CD14-positive monocyte (primary cell): ENCODE results near the gene MED8. TPM values are rescaled to one million over a fixed set of nuclear protein-coding genes. Genes with fewer than 3 reads are reported as not detected.

Source experiments
- DNase-seq, 3 donors: peaks; one replicate each; pipeline ENCODE4 v3.0.0-alpha.2; 2011 to 2022
- H2AFZ ChIP-seq: 2 replicates; pipeline ENCODE4 v1.6.0; 2012; ENCODE audit warnings: mild to moderate bottlenecking, low read depth, low read length, inconsistent platforms; ENCODE audit not compliant: insufficient read depth, poor library complexity, severe bottlenecking
- H3K27ac ChIP-seq, 2 donors: 1 replicate in 1 of 2; 2 replicates in 1 of 2; pipeline ENCODE4 v1.5.1; 2012 to 2013; ENCODE audit warnings: low read length in 2 of 2, control low read depth in 1 of 2, inconsistent platforms in 1 of 2, low read depth in 1 of 2, mild to moderate bottlenecking in 1 of 2
- H3K27me3 ChIP-seq, 2 donors: one replicate each; pipeline versions ENCODE4 v1.6.0 to v1.6.1; 2011 to 2013; ENCODE audit warnings: low read length in 2 of 2; ENCODE audit not compliant: control insufficient read depth in 2 of 2, insufficient read depth in 2 of 2
- H3K36me3 ChIP-seq, 2 donors: replicated peaks in 1 of 2; 1 replicate in 1 of 2; 2 replicates in 1 of 2; pipeline versions ENCODE4 v1.5.1 to v1.6.1; 2012 to 2013; ENCODE audit warnings: low read length in 2 of 2, control low read depth in 1 of 2, inconsistent platforms in 1 of 2, mild to moderate bottlenecking in 1 of 2; ENCODE audit not compliant: insufficient read depth in 2 of 2, control insufficient read depth in 1 of 2
- H3K4me1 ChIP-seq, 2 donors: 1 replicate in 1 of 2; 2 replicates in 1 of 2; pipeline versions ENCODE4 v1.5.1 to v1.6.1; 2012 to 2013; ENCODE audit warnings: low read length in 2 of 2, control low read depth in 1 of 2, inconsistent platforms in 1 of 2, mild to moderate bottlenecking in 1 of 2, moderate library complexity in 1 of 2; ENCODE audit not compliant: insufficient read depth in 2 of 2, control insufficient read depth in 1 of 2
- H3K4me2 ChIP-seq: replicated peaks from 2 replicates; pipeline ENCODE3; 2012; ENCODE audit warnings: low read length, moderate library complexity, mild to moderate bottlenecking; ENCODE audit not compliant: poor library complexity, severe bottlenecking; ENCODE audit errors: extremely low read depth
- H3K4me3 ChIP-seq, 3 experiments: fragments of 200-600 bp in 1 of 3; sonication (generic) in 1 of 3; replicated peaks in 1 of 3; 1 replicate in 2 of 3; 2 replicates in 1 of 3; pipeline ENCODE4 v1.5.1; 2011 to 2013; ENCODE audit warnings: low read length in 3 of 3, mild to moderate bottlenecking in 3 of 3, control low read depth in 2 of 3, low read depth in 2 of 3, inconsistent platforms in 1 of 3, moderate library complexity in 1 of 3
- H3K79me2 ChIP-seq: 2 replicates; pipeline ENCODE4 v1.6.0; 2012; ENCODE audit warnings: mild to moderate bottlenecking, control low read depth, inconsistent platforms, low read length, moderate library complexity; ENCODE audit not compliant: insufficient read depth
- H3K9ac ChIP-seq: 2 replicates; pipeline ENCODE4 v1.6.0; 2017; ENCODE audit warnings: low read length, mild to moderate bottlenecking; ENCODE audit not compliant: insufficient read depth, poor library complexity, severe bottlenecking
- H3K9me3 ChIP-seq, 2 donors: replicated peaks in 1 of 2; 1 replicate in 1 of 2; 2 replicates in 1 of 2; pipeline versions ENCODE4 v1.5.1 to v1.6.1; 2012 to 2013; ENCODE audit warnings: low read length in 2 of 2, control low read depth in 1 of 2; ENCODE audit not compliant: control insufficient read depth in 1 of 2, insufficient read depth in 1 of 2
- H4K20me1 ChIP-seq: 2 replicates; pipeline ENCODE4 v1.6.0; 2012; ENCODE audit warnings: mild to moderate bottlenecking, low read length, control low read depth, moderate library complexity; ENCODE audit not compliant: insufficient read depth
- H3K27ac Mint-ChIP-seq, 7 donors: one replicate each; pipeline ENCODE4 v1.8.0; 2020; ENCODE audit warnings: mild to moderate bottlenecking in 7 of 7, mixed read lengths in 7 of 7, moderate library complexity in 6 of 7, inconsistent platforms in 2 of 7
- H3K27me3 Mint-ChIP-seq, 3 donors: one replicate each; pipeline ENCODE4 v1.8.0; 2021 to 2022; ENCODE audit warnings: low read depth in 3 of 3, mild to moderate bottlenecking in 3 of 3, mixed read lengths in 3 of 3, moderate library complexity in 3 of 3, inconsistent platforms in 1 of 3
- H3K36me3 Mint-ChIP-seq, 2 donors: one replicate each; pipeline ENCODE4 v1.8.0; 2020; ENCODE audit warnings: mixed read lengths in 2 of 2, inconsistent platforms in 1 of 2, mild to moderate bottlenecking in 1 of 2
- H3K4me1 Mint-ChIP-seq: one replicate; pipeline ENCODE4 v1.8.0; 2020; ENCODE audit warnings: mild to moderate bottlenecking, mixed read lengths
- H3K4me3 Mint-ChIP-seq, 2 donors: one replicate each; pipeline ENCODE4 v1.8.0; 2020; ENCODE audit warnings: mild to moderate bottlenecking in 2 of 2, mixed read lengths in 2 of 2, moderate library complexity in 1 of 2
- H3K9me3 Mint-ChIP-seq, 7 donors: one replicate each; pipeline ENCODE4 v1.8.0; 2020 to 2022; ENCODE audit warnings: mixed read lengths in 7 of 7, mild to moderate bottlenecking in 6 of 7, moderate library complexity in 6 of 7, inconsistent platforms in 2 of 7
- CTCF ChIP-seq: fragments of 200-600 bp; IDR thresholded peaks from one replicate; pipeline ENCODE4 v1.8.0; 2022; ENCODE audit warnings: antibody characterized with exemption, mild to moderate bottlenecking
- WGBS: methylation state at CpG from one replicate; pipeline ENCODE4 v1.1.5; 2013; ENCODE audit warnings: missing lambda C conversion rate; ENCODE audit not compliant: insufficient coverage; 5-methylcytosine and 5-hydroxymethylcytosine counted together
- intact Hi-C, 2 donors: fragments of 100-400 bp; cut with micrococcal nuclease; formaldehyde crosslinking; loops; one replicate each; pipeline versions ENCODE4 v1.15.0 to v1.15.1; 2023
- polyA plus RNA-seq, 3 donors: library from polyadenylated mRNA; depleted of rRNA in 1 of 3; unstranded in 2 of 3; stranded (reverse) in 1 of 3; fragments of 300-500 nt in 2 of 3; fragments of >200 nt in 1 of 3; fragmentation: Illumina TruSeq in 2 of 3; gene quantifications; 1 replicate in 2 of 3; 2 replicates in 1 of 3; pipeline ENCODE4 v1.2.3, GENCODE V29; 2012 to 2021

MED8 gene
- polyA plus RNA-seq, 3 donors, result 16.6 to 41.8 (median 40.7) TPM

GRCh38 chr1:43426221-43426620, 36.6 kb upstream of the MED8 start:
- WGBS, result 94% methylated on average over 11 of the region's 11 CpGs
- H3K36me3 ChIP-seq, result peaks cover 96 to 99% of the 10 kb centered on the region in 2 donors
- peaks cover 85 to 95% of the 10 kb centered on the region in 2 donors for H3K36me3 Mint-ChIP-seq
- intact Hi-C loops, result no loop called here
- H2AFZ ChIP-seq, result no peak overlapping the region
- no peaks in the 10 kb centered on the region for H3K9me3 ChIP-seq
- H3K9ac ChIP-seq, result no peak overlapping the region
- no peak for TF ChIP-seq CTCF
- no peak overlapping the region for H3K4me3 ChIP-seq
- H4K20me1 ChIP-seq, result no peaks in the 10 kb centered on the region
- H3K27me3 Mint-ChIP-seq, result peaks cover 0 to 4% (median 0%) of the 10 kb centered on the region in 3 donors
- peaks cover 0 to 3% (median 0%) of the 10 kb centered on the region in 7 donors for H3K9me3 Mint-ChIP-seq
- H3K4me1 ChIP-seq, result no peaks in the 10 kb centered on the region
- no peak overlapping the region for H3K27ac ChIP-seq
- H3K4me3 Mint-ChIP-seq, result no peak overlapping the region
- no peak overlapping the region for H3K4me2 ChIP-seq
- no peaks in the 10 kb centered on the region for H3K79me2 ChIP-seq
- H3K27me3 ChIP-seq, result no peaks in the 10 kb centered on the region
- no peaks in the 10 kb centered on the region for H3K4me1 Mint-ChIP-seq
- H3K27ac Mint-ChIP-seq, result peak overlapping the region in 1 of 7 donors; percentile 1
- DNase-seq, result no peak

GRCh38 chr1:43425045-43425444, 35.4 kb upstream of the MED8 start:
- H3K79me2 ChIP-seq, result no peaks in the 10 kb centered on the region
- peaks cover 0 to 4% (median 0%) of the 10 kb centered on the region in 3 donors for H3K27me3 Mint-ChIP-seq
- no peak for DNase-seq
- no peak for TF ChIP-seq CTCF
- peak overlapping the region in 1 of 7 donors; percentile 17 for H3K27ac Mint-ChIP-seq
- no peaks in the 10 kb centered on the region for H4K20me1 ChIP-seq
- no peak overlapping the region for H3K27ac ChIP-seq
- H3K4me3 Mint-ChIP-seq, result no peak overlapping the region
- no peak overlapping the region for H3K4me3 ChIP-seq
- no peaks in the 10 kb centered on the region for H3K27me3 ChIP-seq
- intact Hi-C loops, result no loop called here
- H3K9ac ChIP-seq, result no peak overlapping the region
- peaks cover 0 to 3% (median 0%) of the 10 kb centered on the region in 7 donors for H3K9me3 Mint-ChIP-seq
- peaks cover 96 to 99% of the 10 kb centered on the region in 2 donors for H3K36me3 ChIP-seq
- H3K9me3 ChIP-seq, result no peaks in the 10 kb centered on the region
- no peak overlapping the region for H2AFZ ChIP-seq
- peaks cover 73 to 95% of the 10 kb centered on the region in 2 donors for H3K36me3 Mint-ChIP-seq
- no peaks in the 10 kb centered on the region for H3K4me1 Mint-ChIP-seq
- no peaks in the 10 kb centered on the region for H3K4me1 ChIP-seq
- 94% methylated on average over 3 of the region's 4 CpGs for WGBS
- H3K4me2 ChIP-seq, result no peak overlapping the region
